ENCODE measurements around the gene TMBIM4.

The TMBIM4 gene

GRCh38 chr12:66085998-66086397 lies 83.8 kb downstream of the TMBIM4 start:
- no peak for DNase-seq
